ENCODE data around the gene GABRD. TPM values are rescaled to one million over a fixed set of nuclear protein-coding genes. Genes with fewer than 3 reads are reported as not detected.

GABRD gene
- total and polyA plus RNA-seq, 2 donors (not counting 3 experiments of a cell fraction or from before 2014, with no cell fraction given): not detected

- Histone ChIP-seq H3K36me3 (ENCODE audit: control insufficient read depth in 2 of 2, extremely low read depth in 1 of 2, insufficient read depth in 2 of 2, low read length in 2 of 2) (no peaks in the 10 kb centered on the region), H3K9me3 (replicated peaks; ENCODE audit: control insufficient read depth, insufficient read depth, low read length) (no peaks in the 10 kb centered on the region), H2AFZ (ENCODE audit: low read depth, low read length) (no peak overlapping the region), H3K9ac (replicated peaks; ENCODE audit: extremely low read depth, insufficient read depth, low read length) (no peak overlapping the region), H4K20me1 (replicated peaks; ENCODE audit: control insufficient read depth, extremely low read depth, insufficient read depth, low read length) (no peaks in the 10 kb centered on the region), H3K4me3 (replicated peaks in 1 of 3; ENCODE audit: insufficient read depth in 1 of 3, low read depth in 1 of 3, low read length in 3 of 3) (no peak overlapping the region), H3K4me1 (ENCODE audit: control insufficient read depth, extremely low read depth, insufficient read depth, low read length) (no peaks in the 10 kb centered on the region), H3K79me2 (ENCODE audit: control insufficient read depth, insufficient read depth, low read length) (no peaks in the 10 kb centered on the region), H3K9me1 (replicated peaks; ENCODE audit: control insufficient read depth, extremely low read depth, insufficient read depth, low read length) (no peaks in the 10 kb centered on the region), H3K27me3 (ENCODE audit: control insufficient read depth in 2 of 2, insufficient read depth in 2 of 2, low read length in 2 of 2) (no peaks in the 10 kb centered on the region), H3K4me2 (ENCODE audit: insufficient read depth, low read length) (no peak overlapping the region), H3K27ac (ENCODE audit: insufficient read depth, low read depth, low read length) (no peak overlapping the region)
- TF ChIP-seq MYC (IDR thresholded peaks at IDR 0.05; ENCODE audit: low read depth, low read length) (no peak), EZH2 (IDR thresholded peaks at IDR 0.05; ENCODE audit: borderline replicate concordance, low read depth, low read length, severe bottlenecking) (no peak), JUN (IDR thresholded peaks at IDR 0.05; ENCODE audit: borderline replicate concordance, insufficient read depth, insufficient read length, low read depth) (no peak), GATA2 (IDR thresholded peaks at IDR 0.05; ENCODE audit: insufficient read depth, insufficient read length, low read depth, low read length) (no peak), CTCF (IDR thresholded peaks at IDR 0.05; ENCODE audit: extremely low read depth in 1 of 2, insufficient read depth in 1 of 2, low read depth in 1 of 2, low read length in 2 of 2) (no peak)
- intact Hi-C loops (cut with micrococcal nuclease) (no loop called here), dilution Hi-C loops (cut with MboI; ENCODE audit: extremely low pct_ligation_motif_present, low sequenced_read_pairs) (no loop called here)
- ChIA-PET CTCF (no interaction called here), POLR2A (no interaction called here)
- no peak for DNase-seq (ENCODE audit: low read depth, low spot score)
- no TSS peak for BruUV-seq (replicated peaks)
- FAIRE-seq: no peak
Observed at GRCh38 chr1:2080140-2080539, 61.0 kb downstream of the GABRD start.

Other genes starting within 250 kb of the GABRD start
- 76.1 and 88.8 TPM in 2 replicates for gene NADK, start 240.9 kb upstream of the GABRD start, total RNA-seq
- 68.5 and 73.6 TPM in 2 replicates for gene NADK, start 240.9 kb upstream of the GABRD start, polyA plus RNA-seq
- 519 and 529 TPM in 2 replicates for gene GNB1, start 128.3 kb upstream of the GABRD start, total RNA-seq
- 460 and 501 TPM in 2 replicates for gene GNB1, start 128.3 kb upstream of the GABRD start, polyA plus RNA-seq
- 0.44 and 0.85 TPM in 2 replicates for gene CALML6, start 104.1 kb upstream of the GABRD start, total RNA-seq
- 0.19 and 0.36 TPM in 2 replicates for gene CALML6, start 104.1 kb upstream of the GABRD start, polyA plus RNA-seq
- 1.2 and 1.6 TPM in 2 replicates for gene TMEM52, start 100.1 kb upstream of the GABRD start, total RNA-seq
- gene TMEM52, start 100.1 kb upstream of the GABRD start, polyA plus RNA-seq: 1.7 and 2.0 TPM in 2 replicates
- gene CFAP74, start 15.6 kb upstream of the GABRD start, total RNA-seq: not detected in 2 replicates
- gene CFAP74, start 15.6 kb upstream of the GABRD start, polyA plus RNA-seq: not detected in 2 replicates
- gene PRKCZ, start 31.1 kb downstream of the GABRD start, total RNA-seq: 0.44 and 1.7 TPM in 2 replicates
- gene PRKCZ, start 31.1 kb downstream of the GABRD start, polyA plus RNA-seq: 0.11 and 0.22 TPM in 2 replicates
- 62.6 and 69.8 TPM in 2 replicates for gene FAAP20, start 175.4 kb downstream of the GABRD start, total RNA-seq
- gene FAAP20, start 175.4 kb downstream of the GABRD start, polyA plus RNA-seq: 31.5 and 57.8 TPM in 2 replicates
- gene SKI, start 209.0 kb downstream of the GABRD start, total RNA-seq: 76.0 and 80.3 TPM in 2 replicates
- gene SKI, start 209.0 kb downstream of the GABRD start, polyA plus RNA-seq: 9.0 and 11.6 TPM in 2 replicates

Measured in endothelial cell of umbilical vein (primary cell).